T47D (cell line): ENCODE results near the gene LRP8.

ENCODE experiments used
- DNase-seq, 2 experiments: peaks; one replicate each; pipeline versions ENCODE4 v3.0.0 to v3.0.0-alpha.2; 2011 to 2012; ENCODE audit warnings: low read depth in 1 of 2, low spot score in 1 of 2
- JUND ChIP-seq: IDR thresholded peaks from 2 replicates; pipeline ENCODE4 v1.6.1; 2012; ENCODE audit warnings: low read depth
- in situ Hi-C: cut with HindIII; loops from 2 replicates; pipeline ENCODE4 v1.10.0; 2016; ENCODE audit warnings: low sequenced_read_pairs, low pct_unique_long_range_greater_than_20kb

LRP8 gene

GRCh38 chr1:53368314-53369033 is 40.6 kb upstream of the LRP8 start:
- in situ Hi-C loops: no loop called here
- TF ChIP-seq JUND: no peak
- DNase-seq: no peak

- no peak for TF ChIP-seq JUND
- no peak for DNase-seq
- in situ Hi-C loops: no loop called here
These were observed 39.8 kb upstream of the LRP8 start for GRCh38 chr1:53367503-53368313.

- TF ChIP-seq JUND: no peak
- DNase-seq: no peak
- in situ Hi-C loops: no loop called here
These were observed 39.1 kb upstream of the LRP8 start for GRCh38 chr1:53366901-53367502.

DNA sequence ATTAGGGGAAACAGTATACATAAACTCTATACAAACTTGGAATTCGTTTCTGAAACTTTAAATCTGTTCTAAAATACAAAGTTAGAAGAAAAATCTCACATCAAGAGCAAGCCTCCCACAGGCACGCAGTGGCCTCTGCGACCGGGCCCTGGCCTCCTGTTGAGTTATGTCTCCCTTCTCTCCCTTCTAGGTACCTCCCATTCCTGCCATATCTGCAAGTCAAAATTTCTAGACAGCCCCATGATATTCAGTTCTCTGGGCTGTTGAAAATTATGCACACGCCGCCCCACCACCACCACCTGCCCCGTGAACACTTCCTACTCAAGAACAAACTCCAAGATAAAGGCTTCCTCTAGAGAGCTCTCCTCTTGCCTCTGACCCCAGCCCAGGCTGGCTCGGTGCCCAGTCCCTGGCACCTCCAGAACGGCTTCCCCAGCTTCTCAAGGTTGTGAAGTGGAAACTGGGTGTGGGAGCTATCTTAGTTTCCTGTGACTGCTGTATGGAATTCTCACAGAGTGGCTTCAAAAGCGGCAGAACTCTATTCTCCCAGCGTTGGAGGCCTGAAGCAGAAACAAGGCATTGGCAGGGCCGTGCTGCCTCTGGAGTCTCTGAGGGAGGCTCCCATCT is 37.7 kb upstream of the LRP8 start:
- no peak for DNase-seq
- in situ Hi-C loops: no loop called here
- no peak for TF ChIP-seq JUND

DNA sequence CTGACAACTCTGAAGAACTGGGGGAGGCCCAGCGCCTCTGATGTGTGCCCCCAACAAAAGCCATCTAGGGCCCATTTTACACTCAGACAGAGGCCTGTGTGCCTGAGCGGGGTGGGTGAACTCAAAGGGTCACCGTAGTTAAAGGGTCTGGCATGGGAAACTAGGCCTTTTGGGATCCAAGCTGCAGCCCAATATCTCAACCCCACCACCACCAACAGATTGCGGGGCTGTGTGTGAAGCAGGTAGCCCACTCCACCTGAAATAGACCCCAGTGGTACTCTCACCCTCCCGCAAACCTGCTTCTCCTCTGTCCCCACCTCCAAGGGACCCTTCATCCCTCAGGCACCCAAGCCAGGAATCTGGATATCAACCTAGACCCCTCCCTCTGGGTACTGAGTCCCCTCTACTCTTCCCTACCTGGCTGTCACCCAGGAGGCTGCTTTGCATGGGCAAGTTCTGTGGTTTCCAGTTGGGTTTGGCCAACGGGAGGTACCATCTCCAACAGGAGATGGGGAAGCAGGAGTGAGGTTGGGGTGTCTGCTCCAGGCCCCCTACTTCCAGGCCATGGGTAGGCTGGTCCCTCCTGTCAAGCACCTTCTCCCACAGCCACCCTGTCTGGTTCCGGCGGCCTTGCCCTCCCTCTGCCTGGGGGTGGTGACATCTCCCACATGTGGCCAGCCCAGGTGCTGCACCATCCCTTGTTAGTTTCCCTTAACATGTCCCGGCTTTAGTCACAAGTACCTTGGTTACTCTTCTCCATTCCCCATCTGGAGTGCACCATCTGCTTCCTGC is 35.2 kb upstream of the LRP8 start:
- no peak for TF ChIP-seq JUND
- in situ Hi-C loops: no loop called here
- peak in 1 of 2 experiments; percentile 30 for DNase-seq

DNA sequence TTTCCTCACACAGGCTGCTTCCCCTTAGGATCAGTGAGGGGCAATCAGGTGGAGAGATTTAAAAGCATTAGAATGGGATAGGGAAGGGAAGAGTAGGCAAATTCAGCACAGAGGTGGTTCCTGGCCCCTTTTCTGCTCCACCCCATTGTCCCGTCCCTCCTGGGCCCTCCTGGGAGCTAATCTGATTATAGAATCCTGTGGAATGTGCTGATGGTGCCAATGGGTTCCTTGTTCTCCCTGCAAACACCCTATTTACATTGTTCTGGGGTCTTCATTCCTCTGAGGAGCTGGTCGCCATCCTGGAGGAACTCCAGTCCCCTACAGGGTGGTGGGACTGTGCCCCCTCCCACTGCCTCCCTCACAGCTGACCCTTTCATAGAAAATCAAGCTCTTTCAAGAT is 34.4 kb upstream of the LRP8 start:
- DNase-seq: no peak
- in situ Hi-C loops: no loop called here
- no peak for TF ChIP-seq JUND

DNA sequence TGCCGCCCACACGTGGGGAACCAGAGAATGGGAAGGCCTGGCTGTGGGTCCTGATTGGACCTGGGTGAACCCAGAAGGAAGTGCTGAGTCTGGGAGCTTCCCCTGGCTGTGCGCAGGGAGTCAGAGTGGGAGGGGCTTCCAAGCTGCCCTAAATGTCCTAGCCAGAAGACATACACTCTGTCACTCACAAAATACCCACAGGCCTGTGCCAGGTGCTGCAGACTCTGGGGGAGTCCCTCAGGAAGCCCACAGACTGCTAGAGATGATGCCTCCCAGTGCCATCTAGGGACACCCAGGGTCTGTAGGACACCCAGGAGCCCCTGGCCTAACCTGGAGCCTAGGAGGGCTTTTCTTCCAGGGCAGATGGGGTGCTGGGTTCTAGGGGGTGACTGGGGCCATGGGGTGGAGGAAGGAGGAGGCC is 33.7 kb upstream of the LRP8 start:
- in situ Hi-C loops: no loop called here
- no peak for DNase-seq

DNA sequence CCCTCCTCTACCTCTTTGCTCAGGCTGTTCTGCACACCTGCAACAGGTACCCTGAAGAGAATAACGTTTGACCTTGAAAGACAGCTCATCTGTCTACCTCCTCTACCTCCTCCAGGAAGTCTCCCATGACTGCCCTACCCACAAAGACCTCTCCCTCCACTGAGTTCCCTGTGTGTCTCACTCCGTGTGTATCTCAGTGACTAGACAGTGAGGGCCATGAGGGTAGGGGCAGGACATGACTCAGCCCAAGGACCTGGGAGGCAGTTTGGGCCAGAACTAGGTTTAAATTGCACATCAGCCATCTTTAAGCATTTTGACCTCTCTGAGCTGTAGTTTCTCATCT is 32.0 kb upstream of the LRP8 start:
- no peak for DNase-seq
- no peak for TF ChIP-seq JUND
- in situ Hi-C loops: no loop called here

More for the DNA sequence above, 33.7 kb upstream of the LRP8 start:
- no peak for TF ChIP-seq JUND

DNA sequence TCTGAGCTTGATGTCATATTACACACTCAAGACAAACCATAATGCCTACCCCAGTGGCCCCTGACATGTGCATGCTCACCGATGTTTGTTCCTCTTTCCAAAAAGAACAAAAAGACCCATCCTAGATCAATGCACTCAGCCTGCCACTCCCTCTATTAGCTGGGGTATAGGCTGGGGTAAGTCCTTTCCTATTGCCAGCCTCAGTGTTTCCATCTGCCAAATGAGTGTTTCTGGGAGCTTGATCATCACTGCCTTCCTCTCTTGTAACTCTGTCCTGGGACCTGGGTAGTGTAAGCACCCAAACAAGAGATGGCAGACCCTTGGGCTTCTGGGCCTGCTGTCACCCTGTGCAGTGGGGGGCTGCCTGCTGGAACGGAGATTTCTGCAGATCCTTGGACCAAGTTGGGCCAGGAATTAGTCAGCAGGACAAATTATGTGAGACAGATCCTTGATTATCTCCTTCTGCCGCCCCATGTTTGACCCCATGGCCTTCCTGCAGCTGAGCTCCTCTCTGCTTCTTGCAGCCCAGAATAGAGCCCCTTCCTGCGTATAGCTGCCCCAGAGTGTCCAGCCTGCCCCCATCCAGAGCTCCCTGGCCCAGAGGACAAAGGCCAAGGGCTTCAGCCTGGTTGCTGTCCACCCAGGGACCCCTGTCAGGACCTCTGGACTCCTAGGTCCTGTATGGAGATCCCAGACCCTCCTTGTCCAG is 31.5 kb upstream of the LRP8 start:
- no peak for DNase-seq
- TF ChIP-seq JUND: no peak
- in situ Hi-C loops: no loop called here

- DNase-seq: no peak
- no peak for TF ChIP-seq JUND
- in situ Hi-C loops: no loop called here
These were observed 28.8 kb upstream of the LRP8 start for GRCh38 chr1:53356637-53357036.

DNA sequence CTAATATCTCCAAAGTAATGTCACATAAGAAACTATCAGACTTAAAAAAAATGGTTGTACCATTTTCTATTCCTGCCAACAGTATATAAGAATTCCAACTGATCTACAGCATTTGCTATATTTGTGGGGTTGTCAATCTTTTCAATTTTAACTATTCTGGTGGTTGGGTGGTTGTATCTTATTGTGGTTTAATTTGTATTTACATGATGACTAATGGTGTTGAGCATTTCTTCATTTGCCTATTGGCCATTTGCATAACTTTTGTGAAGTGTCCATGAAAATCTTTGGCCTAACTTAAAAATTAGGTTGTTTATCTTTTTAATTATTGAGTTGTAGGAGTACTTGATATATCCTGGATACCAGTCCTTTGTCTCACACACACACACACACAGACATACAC is 26.2 kb upstream of the LRP8 start:
- in situ Hi-C loops: no loop called here
- no peak for TF ChIP-seq JUND
- no peak for DNase-seq
